GM12892 (cell line): ENCODE data around the gene ASH1L.

ENCODE experiments used
- POLR2A ChIP-seq: IDR thresholded peaks from 2 replicates; pipeline ENCODE4 v1.6.1; 2011; ENCODE audit warnings: low read depth, low read length, control low read depth
- POLR2AphosphoS5 ChIP-seq: IDR thresholded peaks from 2 replicates; pipeline ENCODE4 v1.6.1; 2011; ENCODE audit warnings: low read depth, low read length, control low read depth
- TAF1 ChIP-seq: IDR thresholded peaks from 2 replicates; pipeline ENCODE4 v1.6.1; 2011; ENCODE audit warnings: low read depth, mild to moderate bottlenecking, control low read depth, low read length, borderline replicate concordance

DNA sequence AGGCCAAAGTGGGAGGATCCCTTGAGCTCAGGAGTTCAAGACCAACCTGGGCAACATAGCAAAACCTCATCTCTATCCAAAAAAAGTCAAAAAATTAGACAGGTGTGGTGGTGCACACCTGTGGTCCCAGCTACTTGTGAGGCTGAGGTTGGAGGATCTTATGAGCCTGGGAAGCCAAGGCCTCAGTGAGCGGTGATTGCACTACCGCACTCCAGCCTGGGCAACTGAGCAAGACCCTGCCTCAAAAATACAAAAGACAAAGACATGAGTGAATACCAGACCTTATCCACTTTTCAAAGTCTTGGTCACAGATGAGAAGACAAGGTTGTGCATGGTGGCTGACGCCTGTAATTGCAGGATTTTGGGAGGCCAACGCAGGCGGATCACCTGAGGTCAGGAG lies 34.3 kb upstream of the ASH1L start:
- TF ChIP-seq POLR2A (no peak), POLR2AphosphoS5 (no peak), TAF1 (no peak)
